Stimulated activated CD8-positive, alpha-beta memory T cell treated with anti-CD3 and anti-CD28 coated beads, Interleukin-12 subunit alpha, Interleukin-12 subunit beta, amount 100 ng/mL, for 4 hours (primary cell): Measurements from ENCODE around the gene MAGI1.

Experiments
- DNase-seq: peaks from one replicate; pipeline ENCODE4 v3.0.0-alpha.2; 2020; ENCODE audit warnings: low read depth

MAGI1 gene

DNA sequence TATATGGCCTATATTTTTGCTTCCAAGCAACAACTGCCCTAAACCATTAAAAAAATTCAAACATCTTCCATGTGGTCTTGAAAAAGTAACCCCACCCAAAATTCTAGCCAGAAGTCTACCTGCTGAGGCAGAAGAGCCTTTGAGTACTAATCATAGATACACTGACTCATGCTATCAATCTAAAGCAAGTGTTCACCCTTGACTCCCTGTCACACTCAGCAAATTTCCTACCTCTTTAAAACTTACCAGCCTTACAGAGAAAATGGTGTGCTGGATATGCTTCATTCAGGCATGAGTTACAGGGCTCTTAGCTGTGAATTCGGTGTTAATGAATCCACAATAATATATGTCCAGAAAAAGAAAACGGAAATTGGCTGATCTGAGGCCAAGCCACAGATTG is 373.8 kb downstream of the MAGI1 start:
- no peak for DNase-seq

- DNase-seq = no peak
Observed at GRCh38 chr3:65664446-65664845, 374.3 kb downstream of the MAGI1 start.

DNA sequence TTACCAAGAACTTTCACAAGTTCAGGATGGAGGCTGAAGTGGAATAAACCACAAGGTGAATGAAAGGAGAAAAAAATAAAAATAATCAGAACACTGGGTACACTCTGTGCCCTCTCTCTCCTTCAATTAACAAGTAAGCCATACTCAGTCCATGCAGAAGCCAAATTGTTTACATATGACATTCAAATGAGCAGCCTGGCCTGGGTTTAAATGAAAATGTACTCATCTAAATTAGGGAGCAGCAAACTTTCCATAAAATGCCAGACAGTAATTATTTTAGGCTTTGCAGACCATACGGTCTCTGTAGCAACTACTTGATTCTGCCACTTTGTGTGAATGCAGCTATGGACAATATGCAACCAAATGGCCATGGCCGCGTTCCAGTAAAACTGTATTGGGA is 376.6 kb downstream of the MAGI1 start:
- DNase-seq = no peak

- DNase-seq = no peak
Observed at GRCh38 chr3:65660000-65660598, 378.6 kb downstream of the MAGI1 start.

GRCh38 chr3:65659396-65659795 is 379.3 kb downstream of the MAGI1 start:
- no peak for DNase-seq

DNA sequence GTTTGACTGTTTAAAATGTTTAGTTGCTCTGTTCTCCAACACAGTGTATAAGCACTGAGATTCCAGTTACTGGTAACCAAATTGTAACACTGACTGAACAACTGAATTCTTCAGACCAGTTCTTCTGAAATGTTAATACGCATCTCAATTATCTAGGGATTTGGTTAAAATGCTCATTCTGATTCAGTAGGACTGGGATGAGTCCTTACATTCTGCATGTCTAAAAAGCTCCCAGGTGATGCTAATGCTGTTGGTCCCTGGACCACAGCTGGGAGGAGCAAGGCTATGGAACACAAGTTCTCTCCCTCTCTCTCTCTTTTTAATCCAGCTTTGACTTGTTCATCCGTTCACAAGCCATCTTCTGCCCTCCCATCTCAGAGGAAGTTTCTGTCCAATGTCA is 380.3 kb downstream of the MAGI1 start:
- no peak for DNase-seq

DNA sequence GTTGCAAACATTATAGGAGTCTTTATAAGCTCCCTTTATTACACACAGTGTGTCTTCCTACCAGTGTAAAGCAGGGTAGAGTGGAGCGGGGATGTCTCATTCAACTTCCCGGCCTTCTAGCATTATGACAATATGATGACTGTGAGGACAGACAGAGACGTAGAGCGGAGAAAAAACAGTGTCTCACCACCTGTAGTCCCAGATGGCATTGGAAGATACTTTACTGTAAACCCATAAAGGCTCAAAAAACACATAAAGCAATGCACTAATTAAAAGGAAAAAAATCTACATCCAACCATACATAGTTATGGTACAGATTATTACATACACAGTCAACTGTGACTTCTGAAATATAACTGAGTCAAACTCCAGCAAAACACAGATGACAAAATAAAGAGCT is 383.7 kb downstream of the MAGI1 start:
- DNase-seq = no peak

GRCh38 chr3:65653731-65654130 is 385.0 kb downstream of the MAGI1 start:
- DNase-seq = no peak

GRCh38 chr3:65650247-65650646 is 388.5 kb downstream of the MAGI1 start:
- DNase-seq = no peak

- no peak for DNase-seq
Observed at GRCh38 chr3:65647369-65647768, 391.3 kb downstream of the MAGI1 start.

GRCh38 chr3:65642883-65643282 is 395.8 kb downstream of the MAGI1 start:
- DNase-seq = no peak

DNA sequence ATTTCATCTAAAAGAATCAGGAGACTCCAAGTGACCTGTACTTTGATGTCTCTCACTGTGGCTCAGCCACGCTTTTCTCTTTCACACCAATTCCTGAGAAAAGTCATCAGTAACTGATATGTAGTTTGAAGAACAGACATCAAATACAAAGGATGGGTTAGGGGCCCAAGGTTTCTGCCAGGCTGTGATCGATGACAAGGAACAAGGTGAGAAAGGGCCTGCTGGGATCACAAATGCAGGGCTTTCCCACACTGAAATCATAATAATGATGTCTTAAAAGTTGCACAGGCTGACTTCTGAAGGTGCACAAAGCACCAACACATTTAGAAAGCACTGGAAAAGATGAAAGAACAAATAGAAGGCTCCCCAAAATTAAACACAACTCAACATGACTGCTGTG is 396.9 kb downstream of the MAGI1 start:
- DNase-seq = no peak

GRCh38 chr3:65641045-65641444 is 397.7 kb downstream of the MAGI1 start:
- no peak for DNase-seq

GRCh38 chr3:65639444-65639843 is 399.3 kb downstream of the MAGI1 start:
- no peak for DNase-seq

GRCh38 chr3:65638301-65638700 is 400.4 kb downstream of the MAGI1 start:
- DNase-seq = no peak

DNA sequence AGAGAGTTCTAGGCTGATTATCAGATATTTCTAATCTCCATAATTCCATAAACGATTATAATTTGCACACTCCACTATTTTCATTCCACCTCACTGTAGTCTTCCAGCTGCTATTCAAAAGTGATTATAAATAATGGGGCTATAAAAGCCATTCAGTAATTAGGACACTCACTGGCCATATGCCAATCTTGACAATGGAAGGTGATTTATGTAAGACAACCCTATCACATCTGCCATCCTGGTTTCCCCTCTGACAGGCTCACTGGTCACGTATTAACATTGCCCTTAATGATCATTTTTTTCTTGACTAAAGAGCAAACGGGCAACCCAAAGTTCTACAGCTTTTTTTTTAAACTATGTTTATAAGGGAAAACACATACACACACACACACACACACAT is 402.4 kb downstream of the MAGI1 start:
- DNase-seq = no peak

DNA sequence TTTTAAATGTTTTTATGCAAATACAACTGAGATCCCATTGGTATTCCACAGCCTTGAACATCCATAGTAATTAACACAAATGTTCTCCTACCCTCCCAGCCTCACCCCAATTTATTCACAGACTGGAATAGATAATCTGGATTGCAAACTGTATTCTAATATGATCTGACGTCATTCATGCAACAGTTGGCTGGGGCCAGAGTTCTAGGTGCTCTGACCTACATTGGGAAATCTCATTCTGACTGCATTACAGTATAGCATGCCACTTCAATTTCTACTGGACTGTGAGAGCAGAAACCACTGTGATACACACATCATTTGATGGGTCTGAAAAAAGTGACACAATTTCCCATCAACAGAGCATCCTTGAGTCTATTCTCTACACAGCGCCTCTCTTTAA is 403.1 kb downstream of the MAGI1 start:
- DNase-seq = no peak

DNA sequence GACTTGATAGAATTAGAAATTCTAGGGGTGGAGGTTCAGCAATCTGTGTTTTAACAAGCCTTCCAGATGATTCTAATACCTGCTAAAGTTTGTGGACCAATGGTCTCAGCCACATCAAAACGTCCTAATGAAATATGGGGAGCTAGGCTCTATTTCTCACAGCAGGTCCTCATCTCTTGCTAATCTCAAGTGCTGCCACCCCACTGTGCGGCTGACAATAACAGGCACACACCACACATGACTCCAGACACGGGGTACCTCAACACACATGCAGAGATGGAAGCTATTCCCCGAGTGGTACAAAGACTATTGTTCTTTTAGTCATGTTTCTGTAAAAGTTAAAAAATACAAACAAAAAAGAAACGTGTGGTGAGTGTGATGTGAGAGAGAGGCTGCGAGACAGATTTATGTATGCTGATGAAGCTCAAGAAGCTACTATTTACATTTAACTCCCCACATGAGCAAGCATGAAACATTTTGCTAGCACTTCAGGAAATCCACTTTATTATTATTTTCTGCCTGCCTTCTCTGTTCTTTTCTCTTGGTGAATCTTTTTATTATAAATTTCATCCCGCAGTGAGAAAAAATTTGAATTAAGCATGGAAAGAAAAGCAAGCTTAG is 405.6 kb downstream of the MAGI1 start:
- no peak for DNase-seq

DNA sequence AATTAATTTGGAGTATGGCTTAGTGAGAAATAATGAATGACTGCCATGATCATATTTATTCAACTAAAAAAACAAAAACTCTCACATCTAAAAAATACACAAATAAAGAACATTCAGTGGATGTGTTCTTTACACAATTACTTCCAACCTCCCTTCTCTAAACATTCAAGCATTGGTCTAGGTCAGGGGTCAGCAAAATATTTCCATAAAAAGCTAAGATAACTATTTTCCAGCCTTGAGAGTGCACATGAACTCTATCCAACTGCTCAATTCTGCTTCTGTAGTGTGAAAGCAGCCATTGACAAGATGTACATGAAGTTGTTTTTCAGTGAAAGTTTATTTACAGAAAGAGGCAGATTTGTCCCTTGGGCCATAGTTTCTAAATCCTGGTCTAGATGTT is 406.3 kb downstream of the MAGI1 start:
- DNase-seq = no peak

GRCh38 chr3:65628978-65629377 is 409.7 kb downstream of the MAGI1 start:
- DNase-seq = no peak

- DNase-seq = no peak
Observed at GRCh38 chr3:65627062-65627461, 411.7 kb downstream of the MAGI1 start.

DNA sequence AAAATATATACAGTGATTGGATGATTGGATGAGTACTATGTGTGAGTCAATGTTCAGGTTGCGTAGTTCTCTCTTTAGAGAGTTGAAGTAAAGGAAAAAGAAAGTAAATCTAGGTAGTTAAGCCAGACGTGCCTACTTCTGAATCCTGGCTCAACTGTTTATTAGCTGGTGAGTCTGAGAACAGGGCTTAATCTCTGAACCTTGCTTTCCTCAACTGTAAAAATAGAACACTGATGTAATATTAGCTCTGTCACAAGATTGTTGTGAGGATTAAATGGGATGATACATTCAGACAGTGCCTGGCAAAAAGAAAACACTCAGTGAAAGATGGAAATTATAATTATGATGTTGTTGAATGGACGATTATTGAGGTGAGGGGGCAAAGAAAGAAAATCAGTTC is 413.4 kb downstream of the MAGI1 start:
- DNase-seq = no peak

GRCh38 chr3:65623362-65623761 is 415.4 kb downstream of the MAGI1 start:
- DNase-seq = no peak

GRCh38 chr3:65619888-65620287 is 418.8 kb downstream of the MAGI1 start:
- no peak for DNase-seq
